NCI-H69 (cell line): ENCODE measurements around the gene MED29.
A peak's percentile ranks its signal among the peaks of the same experiment; 100 is the strongest.

Source experiments
- DNase-seq: peaks from one replicate; lab custom pipeline; 2025; lab: John Stamatoyannopoulos, UW

Gene MED29

GRCh38 chr19:39430675-39431593, 39.8 kb downstream of the MED29 start:
- DNase-seq = no peak

GRCh38 chr19:39432677-39433025, 41.5 kb downstream of the MED29 start:
- DNase-seq = no peak

GRCh38 chr19:39433480-39434079, 42.4 kb downstream of the MED29 start:
- no peak for DNase-seq

GRCh38 chr19:39434123-39435076, 43.2 kb downstream of the MED29 start:
- no peak for DNase-seq

GRCh38 chr19:39435499-39436349, 44.5 kb downstream of the MED29 start, which contains the start of gene RPS16:
RPS16 (minus strand) TSS chr19:39435949; CDS start chr19:39435895, 54 bp downstream.
- DNase-seq = peak; percentile 99

- DNase-seq = no peak
These were observed 45.2 kb downstream of the MED29 start for GRCh38 chr19:39436350-39436716.

GRCh38 chr19:39438270-39438934, 47.2 kb downstream of the MED29 start:
- DNase-seq = no peak

GRCh38 chr19:39444598-39445195, 53.5 kb downstream of the MED29 start:
- peak; percentile 50 for DNase-seq

GRCh38 chr19:39445196-39446111, 54.3 kb downstream of the MED29 start, which contains the start of gene SUPT5H:
SUPT5H (plus strand) TSS chr19:39445582; CDS start chr19:39445891, 309 bp downstream.
- peak; percentile 99 for DNase-seq

GRCh38 chr19:39446365-39447084, 55.3 kb downstream of the MED29 start:
- no peak for DNase-seq

GRCh38 chr19:39448271-39448670, 57.1 kb downstream of the MED29 start:
- no peak for DNase-seq

GRCh38 chr19:39449116-39449797, 58.1 kb downstream of the MED29 start:
- DNase-seq = no peak
